ENCODE results near the gene CEP120.
"Not testable (repeated sequence)": the region's sequence is repeated elsewhere in the genome, so short reads cannot be mapped to it uniquely, and the experiment has no call there.

The CEP120 gene

DNA sequence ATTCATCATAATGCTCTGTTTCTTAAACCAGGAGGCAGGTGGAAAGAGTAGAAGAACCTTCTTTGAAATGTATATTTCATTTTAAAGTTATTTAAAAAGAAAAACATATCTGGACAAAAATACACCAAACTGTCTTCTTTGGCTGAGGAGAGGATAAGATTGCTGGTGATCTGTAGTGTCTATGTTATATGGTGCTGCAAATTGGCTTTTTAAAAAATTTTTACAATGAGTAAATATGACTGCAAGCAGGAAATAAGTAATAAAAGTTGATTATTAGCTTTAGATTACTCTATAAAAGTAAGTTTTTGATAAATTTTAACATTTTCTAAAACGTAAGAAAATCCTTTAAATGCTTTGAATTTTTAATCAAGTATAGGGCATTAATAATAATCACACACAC lies 64.9 kb downstream of the CEP120 start:
- no peak overlapping the region for H3K4me3 ChIP-seq (ENCODE audit: low read depth, low read length)
- TF ChIP-seq, protein P1, sequence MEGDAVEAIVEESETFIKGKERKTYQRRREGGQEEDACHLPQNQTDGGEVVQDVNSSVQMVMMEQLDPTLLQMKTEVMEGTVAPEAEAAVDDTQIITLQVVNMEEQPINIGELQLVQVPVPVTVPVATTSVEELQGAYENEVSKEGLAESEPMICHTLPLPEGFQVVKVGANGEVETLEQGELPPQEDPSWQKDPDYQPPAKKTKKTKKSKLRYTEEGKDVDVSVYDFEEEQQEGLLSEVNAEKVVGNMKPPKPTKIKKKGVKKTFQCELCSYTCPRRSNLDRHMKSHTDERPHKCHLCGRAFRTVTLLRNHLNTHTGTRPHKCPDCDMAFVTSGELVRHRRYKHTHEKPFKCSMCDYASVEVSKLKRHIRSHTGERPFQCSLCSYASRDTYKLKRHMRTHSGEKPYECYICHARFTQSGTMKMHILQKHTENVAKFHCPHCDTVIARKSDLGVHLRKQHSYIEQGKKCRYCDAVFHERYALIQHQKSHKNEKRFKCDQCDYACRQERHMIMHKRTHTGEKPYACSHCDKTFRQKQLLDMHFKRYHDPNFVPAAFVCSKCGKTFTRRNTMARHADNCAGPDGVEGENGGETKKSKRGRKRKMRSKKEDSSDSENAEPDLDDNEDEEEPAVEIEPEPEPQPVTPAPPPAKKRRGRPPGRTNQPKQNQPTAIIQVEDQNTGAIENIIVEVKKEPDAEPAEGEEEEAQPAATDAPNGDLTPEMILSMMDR (IDR thresholded peaks at IDR 0.05; ENCODE audit: low read depth, low read length, missing control alignments) = no peak

DNA sequence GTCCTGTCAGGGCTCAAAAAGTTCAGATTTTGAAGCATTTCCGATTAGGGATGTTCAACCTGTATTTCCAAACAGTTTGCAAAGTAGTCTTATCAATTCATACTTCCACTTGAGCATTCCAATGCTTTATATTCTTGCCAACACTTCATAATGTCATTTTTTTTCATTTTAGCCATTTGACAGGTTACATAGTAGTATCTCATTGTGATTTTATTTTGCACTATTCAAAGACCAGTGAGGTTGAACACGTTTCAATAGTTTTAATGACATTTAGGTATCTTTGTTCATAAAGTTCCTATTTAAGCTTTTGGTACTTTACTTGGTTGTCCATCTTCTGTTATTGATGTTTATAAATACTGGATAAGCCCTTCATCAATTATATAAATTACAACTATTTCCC lies 71.4 kb downstream of the CEP120 start:
- TF ChIP-seq, protein P1 (IDR thresholded peaks at IDR 0.05; ENCODE audit: low read depth, low read length, missing control alignments) = no peak
- no peak overlapping the region for H3K4me3 ChIP-seq (ENCODE audit: low read depth, low read length)
- DNase-seq (ENCODE audit: low read depth) = no peak

More for the DNA sequence above, 64.9 kb downstream of the CEP120 start:
- DNase-seq (ENCODE audit: low read depth) = no peak

DNA sequence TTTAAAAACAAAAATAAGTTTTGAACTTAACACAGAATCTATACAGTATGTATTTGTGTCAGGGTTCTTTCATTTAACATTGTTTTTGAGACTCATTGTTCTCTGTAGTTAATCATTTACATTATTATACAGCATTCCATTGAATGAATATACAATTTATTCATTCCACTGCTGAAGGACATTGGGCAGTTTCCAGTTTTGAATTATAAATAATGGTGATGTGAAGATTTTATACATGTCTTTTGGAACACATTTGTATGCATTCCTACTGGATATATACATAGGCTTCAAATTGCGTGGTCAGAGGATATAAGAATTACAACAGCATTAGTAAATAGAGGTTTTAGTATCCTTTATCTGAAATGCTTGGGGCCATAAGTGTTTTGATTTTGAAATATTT lies 72.0 kb downstream of the CEP120 start:
- no peak overlapping the region for H3K4me3 ChIP-seq (ENCODE audit: low read depth, low read length)
- TF ChIP-seq, protein P1 (IDR thresholded peaks at IDR 0.05; ENCODE audit: low read depth, low read length, missing control alignments) = no peak
- no peak for DNase-seq (ENCODE audit: low read depth)

DNA sequence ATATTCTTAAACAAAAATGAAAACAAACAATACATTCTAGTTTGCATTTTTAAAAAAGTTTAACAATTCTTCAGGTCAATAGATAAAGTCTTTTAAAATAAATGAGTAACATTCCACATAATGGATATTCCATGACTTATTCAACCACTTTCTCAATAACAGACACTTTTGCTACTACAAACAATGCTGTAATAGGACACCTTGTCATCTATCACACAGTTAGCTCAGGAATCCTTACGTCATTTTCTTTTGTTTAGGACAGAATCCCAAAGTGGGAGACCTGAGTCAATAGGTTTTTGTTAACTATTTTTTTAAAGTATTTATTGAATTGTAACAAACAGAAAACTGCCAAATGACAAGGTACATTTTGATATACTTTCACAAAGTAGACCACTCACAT lies 72.5 kb downstream of the CEP120 start:
- H3K4me3 ChIP-seq (ENCODE audit: low read depth, low read length) = no peak overlapping the region
- TF ChIP-seq, protein P1 (IDR thresholded peaks at IDR 0.05; ENCODE audit: low read depth, low read length, missing control alignments) = no peak
- no peak for DNase-seq (ENCODE audit: low read depth)

- DNase-seq (ENCODE audit: low read depth) = no peak
- TF ChIP-seq, protein P1 (IDR thresholded peaks at IDR 0.05; ENCODE audit: low read depth, low read length, missing control alignments) = peak; percentile 41
Observed at GRCh38 chr5:123344816-123345426, 78.3 kb downstream of the CEP120 start.

DNA sequence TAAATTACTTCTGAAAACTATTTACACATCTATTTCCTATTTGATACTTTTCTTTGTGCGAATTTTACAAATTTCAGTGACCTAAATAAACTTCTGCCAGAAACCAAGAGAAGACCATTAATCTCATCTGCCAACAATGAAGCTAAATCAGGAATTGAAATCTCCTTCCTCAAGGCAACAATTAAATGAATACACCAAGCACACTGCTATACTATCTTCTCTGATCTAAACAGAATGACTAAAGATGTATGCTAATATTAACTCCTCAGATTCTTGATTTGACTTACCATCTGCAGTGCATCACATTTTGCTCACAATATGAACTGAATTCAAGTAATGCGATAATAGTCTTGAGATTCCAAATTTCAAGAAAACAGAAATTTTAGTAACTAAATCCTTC lies 82.3 kb downstream of the CEP120 start:
- no peak for DNase-seq (ENCODE audit: low read depth)
- TF ChIP-seq, protein P1 (IDR thresholded peaks at IDR 0.05; ENCODE audit: low read depth, low read length, missing control alignments) = no peak

More at GRCh38 chr5:123344816-123345426, 78.3 kb downstream of the CEP120 start:
- no peak overlapping the region for H3K4me3 ChIP-seq (ENCODE audit: low read depth, low read length)

GRCh38 chr5:123308377-123308776 lies 114.8 kb downstream of the CEP120 start:
- not testable (repeated sequence) for H3K4me3 ChIP-seq (ENCODE audit: low read depth, low read length); DNase-seq (ENCODE audit: low read depth)

More for the DNA sequence above, 82.3 kb downstream of the CEP120 start:
- no peak overlapping the region for H3K4me3 ChIP-seq (ENCODE audit: low read depth, low read length)
